ENCODE data around the gene ALK. TPM values are rescaled to one million over a fixed set of nuclear protein-coding genes. Genes with fewer than 3 reads are reported as not detected.

Gene ALK
- total RNA-seq, 1 donor from 2014 or later = 0.14 TPM

GRCh38 chr2:29894822-29895614 lies 26.4 kb downstream of the ALK start:
- Histone ChIP-seq H3K27ac (replicated peaks) (no peak overlapping the region), H3K36me3 (no peaks in the 10 kb centered on the region), H3K4me1 (no peaks in the 10 kb centered on the region), H3K4me3 (no peak overlapping the region), H3K27me3 (ENCODE audit: low read depth) (peaks cover 83% of the 10 kb centered on the region), H3K9me3 (replicated peaks) (no peaks in the 10 kb centered on the region)
- no peak for DNase-seq
- intact Hi-C loops (cut with micrococcal nuclease) = no loop called here
- no peak for TF ChIP-seq CTCF (IDR thresholded peaks at IDR 0.05; ENCODE audit: borderline replicate concordance)

GRCh38 chr2:29892585-29893259 lies 28.7 kb downstream of the ALK start:
- no peaks in the 10 kb centered on the region for H3K4me1 ChIP-seq
- DNase-seq = no peak
- H3K36me3 ChIP-seq = no peaks in the 10 kb centered on the region
- H3K4me3 ChIP-seq = no peak overlapping the region
- no peaks in the 10 kb centered on the region for H3K9me3 ChIP-seq (replicated peaks)
- peaks cover 61% of the 10 kb centered on the region for H3K27me3 ChIP-seq (ENCODE audit: low read depth)
- no peak overlapping the region for H3K27ac ChIP-seq (replicated peaks)
- no peak for TF ChIP-seq CTCF (IDR thresholded peaks at IDR 0.05; ENCODE audit: borderline replicate concordance)
- intact Hi-C loops (cut with micrococcal nuclease) = no loop called here

GRCh38 chr2:29881089-29881730 lies 40.2 kb downstream of the ALK start:
- Histone ChIP-seq H3K27ac (replicated peaks) (no peak overlapping the region), H3K4me1 (no peaks in the 10 kb centered on the region), H3K27me3 (ENCODE audit: low read depth) (peaks cover 46% of the 10 kb centered on the region), H3K9me3 (replicated peaks) (peaks cover 12% of the 10 kb centered on the region), H3K36me3 (no peaks in the 10 kb centered on the region), H3K4me3 (no peak overlapping the region)
- no peak for TF ChIP-seq CTCF (IDR thresholded peaks at IDR 0.05; ENCODE audit: borderline replicate concordance)
- intact Hi-C loops (cut with micrococcal nuclease) = no loop called here
- no peak for DNase-seq

GRCh38 chr2:29880084-29880483 lies 41.3 kb downstream of the ALK start:
- no peak overlapping the region for H3K4me3 ChIP-seq
- no peak overlapping the region for H3K27ac ChIP-seq (replicated peaks)
- no peaks in the 10 kb centered on the region for H3K36me3 ChIP-seq
- H3K9me3 ChIP-seq (replicated peaks) = peaks cover 11% of the 10 kb centered on the region
- intact Hi-C loops (cut with micrococcal nuclease) = no loop called here
- peaks cover 46% of the 10 kb centered on the region for H3K27me3 ChIP-seq (ENCODE audit: low read depth)
- H3K4me1 ChIP-seq = no peaks in the 10 kb centered on the region
- no peak for DNase-seq
- no peak for TF ChIP-seq CTCF (IDR thresholded peaks at IDR 0.05; ENCODE audit: borderline replicate concordance)

GRCh38 chr2:29879456-29879855 lies 41.9 kb downstream of the ALK start:
- no peaks in the 10 kb centered on the region for H3K4me1 ChIP-seq
- H3K4me3 ChIP-seq = no peak overlapping the region
- peaks cover 4% of the 10 kb centered on the region for H3K9me3 ChIP-seq (replicated peaks)
- no peak overlapping the region for H3K27ac ChIP-seq (replicated peaks)
- no peak for TF ChIP-seq CTCF (IDR thresholded peaks at IDR 0.05; ENCODE audit: borderline replicate concordance)
- H3K36me3 ChIP-seq = no peaks in the 10 kb centered on the region
- intact Hi-C loops (cut with micrococcal nuclease) = no loop called here
- no peak for DNase-seq
- peaks cover 42% of the 10 kb centered on the region for H3K27me3 ChIP-seq (ENCODE audit: low read depth)

Data from left ventricle myocardium inferior (tissue), 1 donor.